PC-3 (cell line): ENCODE data around the gene ECPAS. TPM values are rescaled to one million over a fixed set of nuclear protein-coding genes. Genes with fewer than 3 reads are reported as not detected.

Experiments used
- ATAC-seq: fragments of 200-7000 bp; cut with Tn5 transposase; 2 replicates; pipeline ENCODE4 v1.9.1; 2020; ENCODE audit warnings: mild to moderate bottlenecking, moderate library complexity
- BruUV-seq: library from RNA; stranded (reverse); fragments of 400-500 nt; replicated peaks from 2 replicates; lab custom pipeline; 2021; lab: Mats Ljungman, UMichigan
- CTCF ChIA-PET: fragments of 300-600 bp; sonication (Branson Sonifier 250); formaldehyde crosslinking; loops from one replicate; lab custom pipeline; 2022; ENCODE audit warnings: antibody characterized with exemption; lab: Charles Lee
- POLR2A ChIA-PET: fragments of 300-600 bp; sonication (Branson Sonifier 250); formaldehyde crosslinking; loops from one replicate; lab custom pipeline; 2022; ENCODE audit warnings: antibody characterized with exemption; ENCODE audit not compliant: unreplicated experiment; lab: Charles Lee
- DNase-seq: peaks from one replicate; pipeline ENCODE4 v3.0.0-alpha.2; 2015
- H2AFZ ChIP-seq: fragments of 300-600 bp; sonication (generic); 2 replicates; pipeline ENCODE4 v1.6.0; 2016; ENCODE audit warnings: antibody characterized with exemption, low read length
- H3F3A ChIP-seq: fragments of 300-600 bp; sonication (generic); one replicate; pipeline ENCODE4 v1.6.0; 2017; ENCODE audit warnings: antibody characterized with exemption, low read length, control low read depth, mild to moderate bottlenecking; ENCODE audit not compliant: unreplicated experiment
- H3K27ac ChIP-seq: fragments of 300-600 bp; sonication (generic); 2 replicates; pipeline ENCODE4 v1.5.1; 2016; ENCODE audit warnings: mild to moderate bottlenecking, low read length
- H3K27me3 ChIP-seq: fragments of 300-600 bp; sonication (generic); 2 replicates; pipeline ENCODE4 v1.6.1; 2016; ENCODE audit warnings: low read length, mixed read lengths
- H3K36me3 ChIP-seq: fragments of 300-600 bp; sonication (generic); 2 replicates; pipeline ENCODE4 v1.6.1; 2016; ENCODE audit warnings: low read depth, mixed run types, low read length, mixed read lengths
- H3K4me1 ChIP-seq: fragments of 300-600 bp; sonication (generic); 2 replicates; pipeline ENCODE4 v1.5.1; 2016; ENCODE audit warnings: low read length; ENCODE audit not compliant: insufficient read depth
- H3K4me2 ChIP-seq: fragments of 300-600 bp; sonication (generic); 2 replicates; pipeline ENCODE4 v1.6.0; 2016; ENCODE audit warnings: low read length
- H3K4me3 ChIP-seq: fragments of 300-600 bp; sonication (generic); 2 replicates; pipeline ENCODE4 v1.5.1; 2016; ENCODE audit warnings: mild to moderate bottlenecking, low read length, mixed read lengths
- H3K79me2 ChIP-seq: fragments of 300-600 bp; sonication (generic); 2 replicates; pipeline ENCODE4 v1.6.1; 2017; ENCODE audit warnings: low read length, mixed read lengths
- H3K9ac ChIP-seq: fragments of 300-600 bp; sonication (generic); 2 replicates; pipeline ENCODE4 v1.6.0; 2016; ENCODE audit warnings: mild to moderate bottlenecking, low read length
- H3K9me2 ChIP-seq: fragments of 300-600 bp; sonication (generic); replicated peaks from 2 replicates; pipeline ENCODE4 v1.6.1; 2016; ENCODE audit warnings: mixed run types, low read length, mixed read lengths
- H3K9me3 ChIP-seq: fragments of 300-600 bp; sonication (generic); 2 replicates; pipeline ENCODE4 v1.6.1; 2016; ENCODE audit warnings: low read length, mixed read lengths
- H4K20me1 ChIP-seq: fragments of 300-600 bp; sonication (generic); 2 replicates; pipeline ENCODE4 v1.6.1; 2016; ENCODE audit warnings: low read length, mixed read lengths
- EZH2 ChIP-seq: fragments of 300-600 bp; sonication (generic); IDR thresholded peaks from one replicate; pipeline ENCODE4 v1.6.1; 2017; ENCODE audit warnings: antibody characterized with exemption, mild to moderate bottlenecking, low read length; ENCODE audit not compliant: unreplicated experiment
- EZH2phosphoT487 ChIP-seq: fragments of 300-600 bp; sonication (generic); IDR thresholded peaks from 2 replicates; pipeline ENCODE4 v1.6.1; 2018; ENCODE audit warnings: mild to moderate bottlenecking, antibody characterized with exemption, low read length, borderline replicate concordance
- intact Hi-C: fragments of 100-400 bp; cut with micrococcal nuclease; formaldehyde crosslinking; loops from 2 replicates; pipeline ENCODE4 v1.9.0; 2023
- total RNA-seq: library from RNA; depleted of rRNA; stranded (reverse); fragments of >200 nt; gene quantifications from 2 replicates; pipeline ENCODE4 v1.2.3, GENCODE V29; 2014
- TF ChIP-seq, protein P1 (sequence below): fragments of 300-600 bp; sonication (generic); conservative IDR thresholded peaks from 2 replicates; pipeline ENCODE4 v1.5.1; 2017; ENCODE audit warnings: antibody characterized with exemption, low read depth, mild to moderate bottlenecking, low read length

ECPAS gene
- total RNA-seq, 1 experiment from 2014 or later = 69.0 TPM

DNA sequence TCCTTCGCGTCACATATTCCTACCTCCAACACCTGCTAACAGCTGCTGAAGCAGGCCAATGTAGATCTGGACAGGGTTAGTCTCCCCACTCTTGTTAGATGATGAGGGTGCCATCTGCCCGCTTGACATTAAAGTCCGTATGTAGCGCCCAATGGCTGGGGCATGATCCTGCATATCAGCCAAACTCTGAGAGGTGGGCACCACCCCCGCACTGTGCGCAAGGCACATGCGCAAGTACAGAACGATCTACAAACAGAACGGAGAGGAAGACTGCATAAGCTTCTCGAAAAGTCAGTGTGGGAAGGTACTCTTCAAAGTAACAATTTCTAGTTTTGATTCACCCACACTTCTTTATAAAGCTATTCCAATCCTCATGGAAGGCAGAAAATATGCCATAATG, 69.8 kb downstream of the ECPAS start:
- no peaks in the 10 kb centered on the region for H3F3A ChIP-seq
- no peak for ATAC-seq
- CTCF ChIA-PET = no interaction called here
- H3K4me1 ChIP-seq = no peaks in the 10 kb centered on the region
- H4K20me1 ChIP-seq = no peaks in the 10 kb centered on the region
- BruUV-seq = no TSS peak
- no peak overlapping the region for H3K27ac ChIP-seq
- no peak overlapping the region for H3K9ac ChIP-seq
- no peaks in the 10 kb centered on the region for H3K9me3 ChIP-seq
- no peaks in the 10 kb centered on the region for H3K27me3 ChIP-seq
- intact Hi-C loops = no loop called here
- no peak for TF ChIP-seq EZH2phosphoT487
- TF ChIP-seq, protein P1, sequence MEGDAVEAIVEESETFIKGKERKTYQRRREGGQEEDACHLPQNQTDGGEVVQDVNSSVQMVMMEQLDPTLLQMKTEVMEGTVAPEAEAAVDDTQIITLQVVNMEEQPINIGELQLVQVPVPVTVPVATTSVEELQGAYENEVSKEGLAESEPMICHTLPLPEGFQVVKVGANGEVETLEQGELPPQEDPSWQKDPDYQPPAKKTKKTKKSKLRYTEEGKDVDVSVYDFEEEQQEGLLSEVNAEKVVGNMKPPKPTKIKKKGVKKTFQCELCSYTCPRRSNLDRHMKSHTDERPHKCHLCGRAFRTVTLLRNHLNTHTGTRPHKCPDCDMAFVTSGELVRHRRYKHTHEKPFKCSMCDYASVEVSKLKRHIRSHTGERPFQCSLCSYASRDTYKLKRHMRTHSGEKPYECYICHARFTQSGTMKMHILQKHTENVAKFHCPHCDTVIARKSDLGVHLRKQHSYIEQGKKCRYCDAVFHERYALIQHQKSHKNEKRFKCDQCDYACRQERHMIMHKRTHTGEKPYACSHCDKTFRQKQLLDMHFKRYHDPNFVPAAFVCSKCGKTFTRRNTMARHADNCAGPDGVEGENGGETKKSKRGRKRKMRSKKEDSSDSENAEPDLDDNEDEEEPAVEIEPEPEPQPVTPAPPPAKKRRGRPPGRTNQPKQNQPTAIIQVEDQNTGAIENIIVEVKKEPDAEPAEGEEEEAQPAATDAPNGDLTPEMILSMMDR = no peak
- no peak for TF ChIP-seq EZH2
- POLR2A ChIA-PET = no interaction called here
- peaks cover 56% of the 10 kb centered on the region for H3K36me3 ChIP-seq
- no peak overlapping the region for H3K4me2 ChIP-seq
- H2AFZ ChIP-seq = no peak overlapping the region
- no peak overlapping the region for H3K4me3 ChIP-seq
- no peaks in the 10 kb centered on the region for H3K9me2 ChIP-seq
- no peak for DNase-seq
- H3K79me2 ChIP-seq = no peaks in the 10 kb centered on the region

DNA sequence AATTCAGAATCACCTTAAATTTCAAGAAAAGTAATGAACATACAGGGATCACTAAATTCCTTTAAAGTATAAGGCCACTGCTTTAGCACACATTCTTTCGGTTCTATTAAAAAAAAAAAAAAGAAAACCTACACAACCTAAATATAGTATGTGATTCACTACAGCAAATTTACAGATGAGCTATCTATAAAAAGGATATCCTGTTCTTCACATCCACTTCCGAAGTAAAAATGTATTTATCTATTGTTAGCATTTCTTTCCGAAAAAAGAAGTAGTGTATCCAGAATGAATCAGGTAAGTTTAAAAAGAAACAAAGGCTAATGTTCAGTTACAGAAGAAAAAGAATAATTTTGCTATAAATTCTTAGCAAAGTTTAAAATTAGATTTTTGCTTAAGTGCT, 70.2 kb downstream of the ECPAS start:
- CTCF ChIA-PET = no interaction called here
- H3K36me3 ChIP-seq = peaks cover 56% of the 10 kb centered on the region

DNA sequence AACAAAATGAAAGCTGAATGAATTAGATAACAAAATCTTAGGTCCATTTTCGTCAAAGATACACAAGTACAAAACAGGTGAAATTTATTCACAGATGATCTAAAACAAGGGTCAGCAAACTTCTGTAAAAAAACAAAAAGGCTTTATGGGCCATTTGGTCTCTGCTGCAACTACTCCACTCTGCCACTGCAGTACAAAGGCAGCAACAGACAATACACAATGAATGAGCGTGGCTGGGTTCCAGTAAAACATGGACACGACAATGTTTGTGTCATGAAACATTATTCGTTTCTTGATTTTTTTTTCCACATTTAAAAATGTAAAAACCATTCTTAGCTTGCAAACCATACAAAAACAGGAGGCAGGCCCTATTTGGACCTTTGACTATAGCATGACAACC, 71.9 kb downstream of the ECPAS start:
- H3K4me3 ChIP-seq = no peak overlapping the region
- POLR2A ChIA-PET = no interaction called here
- H3K9me2 ChIP-seq = no peaks in the 10 kb centered on the region
- H3K27me3 ChIP-seq = no peaks in the 10 kb centered on the region
- no peak overlapping the region for H3K4me2 ChIP-seq
- no peaks in the 10 kb centered on the region for H3K79me2 ChIP-seq
- BruUV-seq = no TSS peak
- no peak for ATAC-seq
- H3K36me3 ChIP-seq = peaks cover 61% of the 10 kb centered on the region
- no peaks in the 10 kb centered on the region for H3K9me3 ChIP-seq
- TF ChIP-seq EZH2 (no peak), EZH2phosphoT487 (no peak)
- TF ChIP-seq, protein P1 = no peak
- intact Hi-C loops = no loop called here
- CTCF ChIA-PET = no interaction called here
- H3F3A ChIP-seq = no peaks in the 10 kb centered on the region
- no peak overlapping the region for H3K9ac ChIP-seq
- DNase-seq = no peak
- no peak overlapping the region for H2AFZ ChIP-seq
- H3K4me1 ChIP-seq = no peaks in the 10 kb centered on the region
- H3K27ac ChIP-seq = no peak overlapping the region
- H4K20me1 ChIP-seq = no peaks in the 10 kb centered on the region

More for the DNA sequence above, 70.2 kb downstream of the ECPAS start:
- H3K27me3 ChIP-seq = no peaks in the 10 kb centered on the region
- H3K9ac ChIP-seq = no peak overlapping the region
- no peaks in the 10 kb centered on the region for H3K4me1 ChIP-seq
- TF ChIP-seq EZH2 (no peak), EZH2phosphoT487 (no peak)
- TF ChIP-seq, protein P1 = no peak
- no peak overlapping the region for H3K4me2 ChIP-seq
- intact Hi-C loops = no loop called here
- BruUV-seq = no TSS peak
- DNase-seq = no peak
- H3F3A ChIP-seq = no peaks in the 10 kb centered on the region
- H3K27ac ChIP-seq = no peak overlapping the region
- no peaks in the 10 kb centered on the region for H3K9me2 ChIP-seq
- no peak overlapping the region for H3K4me3 ChIP-seq
- no peak for ATAC-seq
- no peaks in the 10 kb centered on the region for H4K20me1 ChIP-seq
- H3K79me2 ChIP-seq = no peaks in the 10 kb centered on the region
- POLR2A ChIA-PET = no interaction called here
- H2AFZ ChIP-seq = no peak overlapping the region
- no peaks in the 10 kb centered on the region for H3K9me3 ChIP-seq
